Measurements from ENCODE around the gene APOBEC4.

GRCh38 chr1:183600136-183600535 is 53.0 kb downstream of the APOBEC4 start:
- TF ChIP-seq POLR2AphosphoS5 (IDR thresholded peaks at IDR 0.05; ENCODE audit: low read depth, low read length) (no peak), TAF1 (IDR thresholded peaks at IDR 0.05; ENCODE audit: borderline replicate concordance, insufficient read depth, low read length) (no peak), REST (IDR thresholded peaks at IDR 0.05; ENCODE audit: insufficient read depth in 1 of 2, low read depth in 2 of 2, low read length in 2 of 2) (no peak), SIN3A (IDR thresholded peaks at IDR 0.05; ENCODE audit: borderline replicate concordance, insufficient read depth, low read length) (no peak)

All from PFSK-1 (cell line).